ENCODE measurements around the gene WWTR1. TPM values are rescaled to one million over a fixed set of nuclear protein-coding genes. Genes with fewer than 3 reads are reported as not detected.
A peak's percentile ranks its signal among the peaks of the same experiment; 100 is the strongest.

WWTR1 gene
- total RNA-seq, 1 experiment from 2014 or later: 25.5 TPM

DNA sequence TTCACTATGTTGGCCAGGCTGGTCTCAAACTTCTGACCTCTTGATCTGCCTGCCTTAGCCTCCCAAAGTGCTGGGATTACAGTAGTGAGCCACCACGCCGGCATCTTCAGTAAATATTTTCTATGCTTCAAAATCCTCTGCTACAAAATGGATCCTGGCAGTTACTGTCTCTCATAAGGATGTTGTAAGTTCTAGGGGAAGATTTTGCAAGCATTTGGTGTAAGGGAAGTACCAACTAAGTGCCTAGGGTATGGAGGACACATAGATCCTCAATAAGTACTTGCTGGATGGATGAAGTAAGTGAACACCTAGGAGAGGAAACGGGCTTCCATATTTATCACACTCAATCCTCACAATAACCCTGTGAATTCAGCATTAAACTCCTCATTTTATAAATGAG is 176.8 kb downstream of the WWTR1 start:
- Mint-ChIP-seq H3K27me3 (ENCODE audit: low read depth) (no peaks in the 10 kb centered on the region), H3K27ac (no peak overlapping the region), H3K9me3 (no peaks in the 10 kb centered on the region), H3K36me3 (no peaks in the 10 kb centered on the region), H3K4me1 (peaks cover 8% of the 10 kb centered on the region), H3K4me3 (no peak overlapping the region)
- POLR2A ChIA-PET: no interaction called here
- CTCF ChIA-PET: interaction anchor here (0.6 to 2.6 kb wide), 5 partner anchors 87 to 526 kb away, joined by 3 to 21 read pairs (median 4); no protein-coding TSS in a partner anchor
- no peak for ATAC-seq
- DNase-seq (ENCODE audit: low spot score): no peak
- TF ChIP-seq, protein P1, sequence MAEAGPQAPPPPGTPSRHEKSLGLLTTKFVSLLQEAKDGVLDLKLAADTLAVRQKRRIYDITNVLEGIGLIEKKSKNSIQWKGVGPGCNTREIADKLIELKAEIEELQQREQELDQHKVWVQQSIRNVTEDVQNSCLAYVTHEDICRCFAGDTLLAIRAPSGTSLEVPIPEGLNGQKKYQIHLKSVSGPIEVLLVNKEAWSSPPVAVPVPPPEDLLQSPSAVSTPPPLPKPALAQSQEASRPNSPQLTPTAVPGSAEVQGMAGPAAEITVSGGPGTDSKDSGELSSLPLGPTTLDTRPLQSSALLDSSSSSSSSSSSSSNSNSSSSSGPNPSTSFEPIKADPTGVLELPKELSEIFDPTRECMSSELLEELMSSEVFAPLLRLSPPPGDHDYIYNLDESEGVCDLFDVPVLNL (CRISPR knock-in tag; IDR thresholded peaks at IDR 0.05; ENCODE audit: borderline replicate concordance, low read depth): no peak
- TF ChIP-seq TP53 (CRISPR knock-in tag; IDR thresholded peaks at IDR 0.05): no peak
- no peak for TF ChIP-seq ZNF138 (CRISPR knock-in tag; conservative IDR thresholded peaks at IDR 0.05)
- TF ChIP-seq, protein P2, sequence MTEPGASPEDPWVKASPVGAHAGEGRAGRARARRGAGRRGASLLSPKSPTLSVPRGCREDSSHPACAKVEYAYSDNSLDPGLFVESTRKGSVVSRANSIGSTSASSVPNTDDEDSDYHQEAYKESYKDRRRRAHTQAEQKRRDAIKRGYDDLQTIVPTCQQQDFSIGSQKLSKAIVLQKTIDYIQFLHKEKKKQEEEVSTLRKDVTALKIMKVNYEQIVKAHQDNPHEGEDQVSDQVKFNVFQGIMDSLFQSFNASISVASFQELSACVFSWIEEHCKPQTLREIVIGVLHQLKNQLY (CRISPR knock-in tag; IDR thresholded peaks at IDR 0.05): no peak
- TF ChIP-seq NFE2L1 (CRISPR knock-in tag; IDR thresholded peaks at IDR 0.05): no peak

DNA sequence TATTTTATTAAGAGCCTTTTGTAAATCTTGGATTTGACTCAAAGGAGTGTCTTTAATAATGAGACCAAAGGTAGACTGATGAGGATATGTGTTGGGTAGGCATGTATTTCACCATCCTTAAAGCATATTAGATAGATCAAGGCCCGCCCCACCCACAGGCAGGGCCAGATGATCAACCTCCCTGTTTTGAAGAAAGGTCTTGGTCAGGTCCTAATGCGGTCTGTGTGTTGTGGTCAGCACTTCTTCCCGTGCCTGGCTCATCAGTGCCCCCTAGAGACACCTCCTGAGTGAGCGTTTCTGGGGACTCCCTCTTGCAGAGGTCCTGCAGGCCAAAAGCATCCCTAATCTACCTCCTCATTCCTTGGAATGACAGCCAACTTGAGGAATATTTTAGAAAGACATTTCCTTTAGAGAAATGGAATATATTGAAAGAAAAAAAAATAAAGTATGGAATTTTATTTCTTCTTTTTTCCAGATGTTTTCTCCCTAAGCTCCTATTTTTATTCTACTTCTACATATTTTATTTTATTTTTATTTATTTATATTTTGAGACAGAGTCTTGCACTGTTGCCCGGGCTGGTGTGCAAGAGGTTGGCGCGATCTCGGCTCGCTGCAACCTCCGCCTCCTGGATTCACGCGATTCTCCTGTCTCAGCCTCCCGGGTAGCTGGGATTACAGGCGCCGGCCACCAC is 177.4 kb downstream of the WWTR1 start:
- H3K9me3 Mint-ChIP-seq: no peaks in the 10 kb centered on the region
- POLR2A ChIA-PET: no interaction called here
- H3K27ac Mint-ChIP-seq: no peak overlapping the region

More for the DNA sequence above, 177.4 kb downstream of the WWTR1 start:
- ATAC-seq (peak; percentile 99), DNase-seq (ENCODE audit: low spot score) (peak; percentile 91)
- H3K36me3 Mint-ChIP-seq: no peaks in the 10 kb centered on the region
- H3K27me3 Mint-ChIP-seq (ENCODE audit: low read depth): no peaks in the 10 kb centered on the region
- peaks cover 8% of the 10 kb centered on the region for H3K4me1 Mint-ChIP-seq
- TF ChIP-seq, protein P3, sequence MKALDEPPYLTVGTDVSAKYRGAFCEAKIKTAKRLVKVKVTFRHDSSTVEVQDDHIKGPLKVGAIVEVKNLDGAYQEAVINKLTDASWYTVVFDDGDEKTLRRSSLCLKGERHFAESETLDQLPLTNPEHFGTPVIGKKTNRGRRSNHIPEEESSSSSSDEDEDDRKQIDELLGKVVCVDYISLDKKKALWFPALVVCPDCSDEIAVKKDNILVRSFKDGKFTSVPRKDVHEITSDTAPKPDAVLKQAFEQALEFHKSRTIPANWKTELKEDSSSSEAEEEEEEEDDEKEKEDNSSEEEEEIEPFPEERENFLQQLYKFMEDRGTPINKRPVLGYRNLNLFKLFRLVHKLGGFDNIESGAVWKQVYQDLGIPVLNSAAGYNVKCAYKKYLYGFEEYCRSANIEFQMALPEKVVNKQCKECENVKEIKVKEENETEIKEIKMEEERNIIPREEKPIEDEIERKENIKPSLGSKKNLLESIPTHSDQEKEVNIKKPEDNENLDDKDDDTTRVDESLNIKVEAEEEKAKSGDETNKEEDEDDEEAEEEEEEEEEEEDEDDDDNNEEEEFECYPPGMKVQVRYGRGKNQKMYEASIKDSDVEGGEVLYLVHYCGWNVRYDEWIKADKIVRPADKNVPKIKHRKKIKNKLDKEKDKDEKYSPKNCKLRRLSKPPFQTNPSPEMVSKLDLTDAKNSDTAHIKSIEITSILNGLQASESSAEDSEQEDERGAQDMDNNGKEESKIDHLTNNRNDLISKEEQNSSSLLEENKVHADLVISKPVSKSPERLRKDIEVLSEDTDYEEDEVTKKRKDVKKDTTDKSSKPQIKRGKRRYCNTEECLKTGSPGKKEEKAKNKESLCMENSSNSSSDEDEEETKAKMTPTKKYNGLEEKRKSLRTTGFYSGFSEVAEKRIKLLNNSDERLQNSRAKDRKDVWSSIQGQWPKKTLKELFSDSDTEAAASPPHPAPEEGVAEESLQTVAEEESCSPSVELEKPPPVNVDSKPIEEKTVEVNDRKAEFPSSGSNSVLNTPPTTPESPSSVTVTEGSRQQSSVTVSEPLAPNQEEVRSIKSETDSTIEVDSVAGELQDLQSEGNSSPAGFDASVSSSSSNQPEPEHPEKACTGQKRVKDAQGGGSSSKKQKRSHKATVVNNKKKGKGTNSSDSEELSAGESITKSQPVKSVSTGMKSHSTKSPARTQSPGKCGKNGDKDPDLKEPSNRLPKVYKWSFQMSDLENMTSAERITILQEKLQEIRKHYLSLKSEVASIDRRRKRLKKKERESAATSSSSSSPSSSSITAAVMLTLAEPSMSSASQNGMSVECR (CRISPR knock-in tag; IDR thresholded peaks at IDR 0.05; ENCODE audit: borderline replicate concordance): no peak
- TF ChIP-seq NR3C1 (CRISPR knock-in tag; conservative IDR thresholded peaks at IDR 0.05; ENCODE audit: low read depth) (no peak), GABPB1 (CRISPR knock-in tag; IDR thresholded peaks at IDR 0.05) (peak; percentile 29; the same call in 1 of the 2 replicates)
- TF ChIP-seq, protein P4, sequence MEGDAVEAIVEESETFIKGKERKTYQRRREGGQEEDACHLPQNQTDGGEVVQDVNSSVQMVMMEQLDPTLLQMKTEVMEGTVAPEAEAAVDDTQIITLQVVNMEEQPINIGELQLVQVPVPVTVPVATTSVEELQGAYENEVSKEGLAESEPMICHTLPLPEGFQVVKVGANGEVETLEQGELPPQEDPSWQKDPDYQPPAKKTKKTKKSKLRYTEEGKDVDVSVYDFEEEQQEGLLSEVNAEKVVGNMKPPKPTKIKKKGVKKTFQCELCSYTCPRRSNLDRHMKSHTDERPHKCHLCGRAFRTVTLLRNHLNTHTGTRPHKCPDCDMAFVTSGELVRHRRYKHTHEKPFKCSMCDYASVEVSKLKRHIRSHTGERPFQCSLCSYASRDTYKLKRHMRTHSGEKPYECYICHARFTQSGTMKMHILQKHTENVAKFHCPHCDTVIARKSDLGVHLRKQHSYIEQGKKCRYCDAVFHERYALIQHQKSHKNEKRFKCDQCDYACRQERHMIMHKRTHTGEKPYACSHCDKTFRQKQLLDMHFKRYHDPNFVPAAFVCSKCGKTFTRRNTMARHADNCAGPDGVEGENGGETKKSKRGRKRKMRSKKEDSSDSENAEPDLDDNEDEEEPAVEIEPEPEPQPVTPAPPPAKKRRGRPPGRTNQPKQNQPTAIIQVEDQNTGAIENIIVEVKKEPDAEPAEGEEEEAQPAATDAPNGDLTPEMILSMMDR (IDR thresholded peaks at IDR 0.05): peak; percentile 66
- TF ChIP-seq, protein P5, sequence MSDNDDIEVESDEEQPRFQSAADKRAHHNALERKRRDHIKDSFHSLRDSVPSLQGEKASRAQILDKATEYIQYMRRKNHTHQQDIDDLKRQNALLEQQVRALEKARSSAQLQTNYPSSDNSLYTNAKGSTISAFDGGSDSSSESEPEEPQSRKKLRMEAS (CRISPR knock-in tag; IDR thresholded peaks at IDR 0.05): 0 out of 2 replicates have a peak, but pooled peaks have one; percentile 25
- no peak overlapping the region for H3K4me3 Mint-ChIP-seq
- CTCF ChIA-PET: interaction anchor here (0.6 to 2.6 kb wide), 15 partner anchors 8 to 530 kb away, joined by 3 to 21 read pairs (median 4); no protein-coding TSS in a partner anchor

Measured in WTC11 (cell line).